Hepatocyte (in vitro differentiated cells): ENCODE data around the gene LRBA.

Experiments
- CTCF ChIP-seq: fragments of 200-600 bp; sonication (generic); IDR thresholded peaks from 2 replicates; pipeline ENCODE4 v1.5.1; 2016; ENCODE audit warnings: antibody characterized with exemption, mild to moderate bottlenecking; ENCODE audit not compliant: poor library complexity
- EZH2 ChIP-seq: fragments of 200-600 bp; sonication (generic); IDR thresholded peaks from 2 replicates; pipeline ENCODE4 v1.6.1; 2016; ENCODE audit warnings: antibody characterized with exemption, mild to moderate bottlenecking, borderline replicate concordance

GRCh38 chr4:150852216-150852615 is 162.9 kb downstream of the LRBA start:
- TF ChIP-seq CTCF (no peak), EZH2 (no peak)
